Aorta (tissue), 5 donors: ENCODE measurements around the gene TMC3. TPM values are rescaled to one million over a fixed set of nuclear protein-coding genes. Genes with fewer than 3 reads are reported as not detected.
A peak's percentile ranks its signal among the peaks of the same experiment; 100 is the strongest.

Experiments
- ATAC-seq: fragments of 200-7000 bp; cut with Tn5 transposase; one replicate; pipeline ENCODE4 v1.9.1; 2022; ENCODE audit warnings: moderate library complexity; ENCODE audit not compliant: low FRiP score
- DNase-seq, 2 donors: peaks; one replicate each; pipeline ENCODE4 v3.0.0-alpha.2; 2020
- H3K27ac ChIP-seq, 2 donors: one replicate each; pipeline ENCODE4 v1.5.1; 2013; ENCODE audit warnings: low read length in 2 of 2, mild to moderate bottlenecking in 2 of 2, moderate library complexity in 2 of 2, control low read depth in 1 of 2, inconsistent platforms in 1 of 2, low read depth in 1 of 2
- H3K27me3 ChIP-seq, 2 donors: one replicate each; pipeline ENCODE4 v1.6.1; 2013; ENCODE audit warnings: control low read depth in 1 of 2, low read length in 1 of 2, mild to moderate bottlenecking in 1 of 2, moderate library complexity in 1 of 2; ENCODE audit not compliant: insufficient read depth in 2 of 2, control insufficient read depth in 1 of 2
- H3K36me3 ChIP-seq, 2 donors: one replicate each; pipeline ENCODE4 v1.6.1; 2013; ENCODE audit warnings: control low read depth in 1 of 2, low read length in 1 of 2, mild to moderate bottlenecking in 1 of 2; ENCODE audit not compliant: insufficient read depth in 2 of 2, control insufficient read depth in 1 of 2
- H3K4me1 ChIP-seq, 2 donors: one replicate each; pipeline ENCODE4 v1.6.1; 2013; ENCODE audit warnings: low read length in 2 of 2, control low read depth in 1 of 2, mild to moderate bottlenecking in 1 of 2, moderate library complexity in 1 of 2; ENCODE audit not compliant: insufficient read depth in 2 of 2, control insufficient read depth in 1 of 2
- H3K4me3 ChIP-seq, 2 donors: one replicate each; pipeline ENCODE4 v1.5.1; 2013; ENCODE audit warnings: low read length in 2 of 2, control low read depth in 1 of 2, mild to moderate bottlenecking in 1 of 2
- H3K9me3 ChIP-seq: one replicate; pipeline ENCODE4 v1.6.1; 2013; ENCODE audit warnings: mild to moderate bottlenecking, low read length; ENCODE audit not compliant: control insufficient read depth
- WGBS, 2 donors: extraction: QIAGEN DNeasy Blood & Tissue Kit; methylation state at CpG; one replicate each; pipeline ENCODE4 v1.1.7; 2013; 5-methylcytosine and 5-hydroxymethylcytosine counted together
- intact Hi-C, 2 donors: fragments of 100-400 bp; cut with DNase I; formaldehyde crosslinking; loops; one replicate each; pipeline versions ENCODE4 v1.14.2 to v1.15.0; 2022
- polyA plus RNA-seq, 2 donors: library from polyadenylated mRNA; stranded (reverse); fragments of 200-250 nt; gene quantifications; one replicate each; pipeline ENCODE4 v1.2.3, GENCODE V29; 2013
- total RNA-seq, 2 donors: library from RNA; stranded (reverse); fragmentation: NEBNext Ultra II Directional; extraction: Animal tissue kit (Norgen Biotek cat#: 25700); gene quantifications; one replicate each; pipeline ENCODE4 v1.2.1, GENCODE V29; 2021
- donor health status: healthy with polysubstance abuse.
- donor health status: Bipolar disorder and iron deficiency.
- donor health status: DM: no; HTN: no; CAD: no.
- donor health status: DM: no; HTN: no; CAD: no.
- donor health status: DM: yes; HTN: yes; CAD: no.

The TMC3 gene
- total and polyA plus RNA-seq, 4 donors, result 0.81 TPM; not detected in 3

DNA sequence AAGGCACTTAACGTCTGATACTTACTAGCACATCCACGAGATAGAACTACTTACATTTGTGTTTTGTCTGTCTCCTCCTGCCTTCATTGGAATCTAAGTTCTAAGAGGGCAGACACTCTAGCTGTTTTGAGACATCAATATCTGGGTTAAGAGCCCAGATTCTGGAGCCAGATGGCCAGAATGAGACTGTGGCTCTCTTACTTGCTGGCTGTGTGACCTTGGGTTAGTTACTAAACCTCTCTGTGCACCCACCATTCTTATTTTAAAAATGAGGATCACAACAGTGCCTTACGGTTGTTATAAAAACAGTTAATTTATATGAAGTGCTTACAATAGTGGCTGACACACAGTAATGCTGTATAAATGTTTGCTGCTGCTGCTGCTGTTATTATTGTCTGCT lies 57.7 kb downstream of the TMC3 start:
- Histone ChIP-seq H3K36me3 (peaks cover 2 to 3% of the 10 kb centered on the region in 2 donors), H3K4me1 (no peaks in the 10 kb centered on the region), H3K9me3 (no peaks in the 10 kb centered on the region), H3K27me3 (no peaks in the 10 kb centered on the region), H3K27ac (no peak overlapping the region), H3K4me3 (no peak overlapping the region)
- WGBS, 2 donors, result 89 to 92% methylated on average over 3 of the region's 3 CpGs
- intact Hi-C loops, result no loop called here
- DNase-seq (no peak), ATAC-seq (no peak)

DNA sequence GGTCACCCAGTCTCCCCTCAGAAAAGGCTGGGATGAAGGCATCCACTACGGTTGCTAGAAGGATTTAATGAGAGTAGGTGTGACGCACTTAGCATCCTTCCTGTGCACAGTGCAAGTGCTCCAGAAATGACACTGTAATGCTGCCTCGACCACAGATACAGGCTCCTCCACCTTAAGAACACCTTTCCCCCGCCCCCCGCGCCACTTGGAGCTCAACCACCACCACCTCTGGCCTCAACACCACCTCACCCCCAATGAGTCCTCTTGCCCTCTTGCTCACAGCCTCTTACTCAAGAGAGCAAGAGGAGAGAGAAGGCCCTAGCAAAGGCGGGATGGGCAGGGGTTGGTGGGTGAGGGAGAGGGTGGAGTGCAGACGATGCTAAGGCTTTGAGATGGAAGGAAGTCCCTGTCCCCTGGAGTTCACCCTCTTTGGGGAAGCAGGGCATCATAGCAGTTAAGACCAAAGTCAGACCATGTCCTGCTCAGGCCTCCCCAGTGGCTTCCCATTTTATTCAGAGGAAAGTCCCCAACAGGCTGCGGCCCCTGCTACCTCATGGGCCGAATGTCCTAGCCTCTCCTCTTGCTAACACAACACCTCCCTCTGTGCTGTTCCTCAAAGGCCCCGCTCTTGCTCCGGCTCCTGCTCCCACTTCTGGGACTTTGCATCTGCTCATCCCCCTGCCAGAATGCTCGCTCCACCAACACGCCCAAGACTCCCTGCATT lies 58.4 kb downstream of the TMC3 start:
- Histone ChIP-seq H3K36me3 (peaks cover 2 to 3% of the 10 kb centered on the region in 2 donors), H3K9me3 (no peaks in the 10 kb centered on the region), H3K27ac (no peak overlapping the region), H3K4me3 (no peak overlapping the region), H3K4me1 (no peaks in the 10 kb centered on the region), H3K27me3 (no peaks in the 10 kb centered on the region)
- no peak for ATAC-seq
- intact Hi-C loops, result no loop called here
- DNase-seq, result peak in 1 of 2 donors; percentile 42
- 93 to 96% methylated on average over 14 of the region's 14 CpGs for WGBS, 2 donors

DNA sequence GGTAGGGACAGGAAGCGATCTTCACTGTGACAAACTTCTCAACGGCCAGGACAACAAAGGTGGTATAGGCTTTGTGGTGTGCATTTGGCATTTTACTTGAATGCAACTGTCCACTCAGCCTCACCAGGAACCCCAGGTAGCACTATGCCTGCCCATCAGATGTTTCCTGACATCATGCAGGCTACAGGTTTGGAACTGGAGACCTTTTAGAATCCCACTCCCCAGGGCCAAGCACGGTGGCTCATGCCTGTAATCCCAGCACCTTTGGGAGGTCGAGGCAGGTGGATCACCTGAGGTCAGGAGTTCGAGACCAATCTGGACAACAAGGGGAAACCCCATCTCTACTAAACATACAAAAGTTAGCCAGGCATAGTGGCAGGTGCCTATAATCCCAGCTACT lies 59.6 kb downstream of the TMC3 start:
- no peak overlapping the region for H3K4me3 ChIP-seq
- WGBS, 2 donors, result 92 to 94% methylated on average over 5 of the region's 5 CpGs
- intact Hi-C loops, result no loop called here
- DNase-seq, result no peak
- no peak for ATAC-seq
- no peaks in the 10 kb centered on the region for H3K27me3 ChIP-seq
- no peaks in the 10 kb centered on the region for H3K4me1 ChIP-seq
- no peaks in the 10 kb centered on the region for H3K9me3 ChIP-seq
- H3K36me3 ChIP-seq, result peaks cover 0 to 2% of the 10 kb centered on the region in 2 donors
- no peak overlapping the region for H3K27ac ChIP-seq

DNA sequence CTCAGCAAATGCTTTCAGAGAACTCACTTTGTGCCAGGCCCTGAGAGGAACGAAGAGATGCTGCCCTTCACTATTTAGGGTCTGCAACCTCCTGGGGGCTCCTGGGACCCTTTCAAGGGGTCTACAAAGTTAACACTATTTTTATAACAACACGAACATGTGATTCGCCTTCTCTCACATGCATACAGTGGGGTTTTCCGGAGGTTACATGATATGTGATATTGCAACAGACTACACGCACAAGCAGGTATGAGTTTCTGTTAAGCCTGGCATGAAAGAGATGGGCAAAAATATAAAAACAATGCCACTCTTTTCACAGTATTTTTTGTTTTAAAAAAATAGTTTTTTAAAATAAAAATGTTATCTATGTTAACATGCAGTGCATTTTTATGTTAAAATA lies 60.3 kb downstream of the TMC3 start:
- ATAC-seq (no peak), DNase-seq (no peak)
- Histone ChIP-seq H3K4me3 (no peak overlapping the region), H3K27ac (peak overlapping the region in 1 of 2 donors; percentile 15), H3K36me3 (peaks cover 0 to 2% of the 10 kb centered on the region in 2 donors), H3K9me3 (no peaks in the 10 kb centered on the region), H3K27me3 (no peaks in the 10 kb centered on the region), H3K4me1 (no peaks in the 10 kb centered on the region)
- intact Hi-C loops, result loop anchor here in 1 of 2 donors (1.0 kb wide), 1 partner anchor 11 kb away; the partner anchor contains the start of gene STARD5
- 86 to 87% methylated on average over 5 of the region's 5 CpGs for WGBS, 2 donors

DNA sequence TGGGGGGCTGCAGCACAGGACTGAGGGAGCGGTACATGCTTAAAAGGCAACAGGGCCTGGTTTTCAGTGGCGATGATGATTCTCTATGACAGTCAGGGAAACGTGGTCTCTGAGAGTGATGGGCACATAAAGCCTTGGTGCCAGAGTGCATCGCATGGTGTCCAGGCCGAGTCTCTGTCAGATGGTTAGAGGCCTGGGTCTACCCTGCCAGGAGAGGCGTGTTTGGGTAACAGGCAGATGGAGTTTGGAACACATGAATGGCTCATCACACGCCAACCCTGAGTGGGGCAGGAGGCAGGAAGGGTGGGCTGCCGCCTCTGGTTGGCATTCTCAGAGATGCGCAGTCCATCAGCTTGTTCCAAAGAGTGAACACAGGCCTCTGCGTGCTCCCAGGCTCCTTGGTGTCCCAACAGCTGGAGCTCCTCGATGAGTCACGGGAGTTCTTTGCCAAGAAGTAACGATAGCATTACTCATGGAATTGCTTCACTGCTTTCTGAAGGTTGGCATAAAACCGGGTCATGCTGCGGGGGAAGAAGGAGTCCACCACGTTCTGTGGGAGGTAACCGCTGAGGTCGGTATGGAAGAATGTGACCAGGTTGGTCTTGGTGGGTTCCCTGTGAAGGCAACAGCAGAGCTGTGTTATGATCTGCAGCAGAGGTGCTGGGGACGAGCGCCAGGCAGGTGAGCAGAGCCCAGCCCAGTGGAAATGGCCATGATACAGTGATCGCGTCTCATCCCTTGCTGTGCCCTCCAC lies 61.0 kb downstream of the TMC3 start:
- DNase-seq, result peak; percentile 88 to 90
- Histone ChIP-seq H3K4me3 (no peak overlapping the region), H3K4me1 (no peaks in the 10 kb centered on the region), H3K36me3 (peaks cover 0 to 2% of the 10 kb centered on the region in 2 donors), H3K27ac (peak overlapping the region in 1 of 2 donors; percentile 29), H3K9me3 (no peaks in the 10 kb centered on the region), H3K27me3 (no peaks in the 10 kb centered on the region)
- peak; percentile 88 for ATAC-seq
- WGBS, 2 donors, result 35 to 36% methylated on average over 22 of the region's 22 CpGs
- intact Hi-C loops, result loop anchor here in 1 of 2 donors (1.0 kb wide), 1 partner anchor 11 kb away; the partner anchor contains the start of gene STARD5

DNA sequence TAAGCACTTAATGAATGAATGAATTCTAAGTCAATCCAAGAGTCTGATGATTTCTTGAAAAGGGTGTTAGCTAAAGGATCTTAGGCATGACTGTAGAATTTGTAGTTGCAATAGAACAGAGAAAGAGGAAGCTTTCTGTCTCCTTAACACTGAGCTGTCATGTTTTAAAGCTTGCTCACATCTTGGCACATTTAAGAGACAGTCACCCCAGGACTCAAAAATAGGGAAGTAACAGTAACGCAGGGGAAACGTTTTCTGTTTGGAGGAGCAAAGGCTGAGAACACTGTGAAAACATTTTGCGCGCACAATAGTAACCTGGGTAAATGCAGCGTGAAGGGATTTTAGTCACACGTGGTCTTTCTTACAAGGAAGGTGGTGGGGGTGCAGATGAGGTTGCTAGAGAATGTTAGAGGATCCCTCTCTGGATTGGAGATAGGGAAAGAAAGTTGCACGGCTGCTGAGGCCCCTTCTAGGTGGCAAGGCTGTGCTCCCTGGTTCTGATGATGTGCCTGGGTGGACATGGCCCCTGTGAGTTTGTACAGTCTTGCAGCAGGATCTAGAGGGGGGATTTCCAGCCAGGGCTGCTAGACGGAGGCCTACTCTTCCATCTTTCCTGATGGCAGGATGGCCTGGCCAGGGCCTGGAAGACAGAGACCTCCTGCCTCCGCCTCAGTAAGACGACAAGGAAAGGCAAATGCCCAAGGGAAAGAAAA lies 62.1 kb downstream of the TMC3 start:
- no peaks in the 10 kb centered on the region for H3K27me3 ChIP-seq
- no peaks in the 10 kb centered on the region for H3K4me1 ChIP-seq
- no peak overlapping the region for H3K4me3 ChIP-seq
- DNase-seq (peak in 1 of 2 donors; percentile 47), ATAC-seq (no peak)
- H3K36me3 ChIP-seq, result no peaks in the 10 kb centered on the region
- 87 to 90% methylated on average over 10 of the region's 10 CpGs for WGBS, 2 donors
- H3K27ac ChIP-seq, result no peak overlapping the region
- intact Hi-C loops, result no loop called here
- H3K9me3 ChIP-seq, result no peaks in the 10 kb centered on the region

DNA sequence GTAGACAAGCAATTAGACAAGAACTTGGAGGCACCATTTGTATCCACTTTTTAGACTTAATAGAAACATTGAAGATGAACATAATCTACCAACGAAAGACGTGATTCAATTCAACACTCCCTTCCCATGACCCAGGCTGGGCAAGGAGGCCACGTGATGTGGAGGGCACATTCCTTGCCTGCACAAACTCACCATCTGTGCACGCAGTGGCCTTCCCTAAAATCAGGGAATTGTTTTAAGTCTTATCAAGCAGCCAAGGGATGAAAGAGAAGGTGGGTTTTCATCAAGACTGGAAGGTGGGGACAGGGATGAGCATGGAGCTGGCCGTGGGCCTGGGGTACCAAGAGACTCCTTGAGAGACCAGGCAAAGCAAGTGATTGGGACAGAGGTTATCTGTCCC lies 63.5 kb downstream of the TMC3 start:
- H3K36me3 ChIP-seq, result no peaks in the 10 kb centered on the region
- H3K27ac ChIP-seq, result no peak overlapping the region
- H3K9me3 ChIP-seq, result no peaks in the 10 kb centered on the region
- no peak for ATAC-seq
- no peak overlapping the region for H3K4me3 ChIP-seq
- H3K4me1 ChIP-seq, result no peaks in the 10 kb centered on the region
- intact Hi-C loops, result no loop called here
- no peak for DNase-seq
- no peaks in the 10 kb centered on the region for H3K27me3 ChIP-seq
- WGBS, 2 donors, result 97% methylated on average over 5 of the region's 5 CpGs

DNA sequence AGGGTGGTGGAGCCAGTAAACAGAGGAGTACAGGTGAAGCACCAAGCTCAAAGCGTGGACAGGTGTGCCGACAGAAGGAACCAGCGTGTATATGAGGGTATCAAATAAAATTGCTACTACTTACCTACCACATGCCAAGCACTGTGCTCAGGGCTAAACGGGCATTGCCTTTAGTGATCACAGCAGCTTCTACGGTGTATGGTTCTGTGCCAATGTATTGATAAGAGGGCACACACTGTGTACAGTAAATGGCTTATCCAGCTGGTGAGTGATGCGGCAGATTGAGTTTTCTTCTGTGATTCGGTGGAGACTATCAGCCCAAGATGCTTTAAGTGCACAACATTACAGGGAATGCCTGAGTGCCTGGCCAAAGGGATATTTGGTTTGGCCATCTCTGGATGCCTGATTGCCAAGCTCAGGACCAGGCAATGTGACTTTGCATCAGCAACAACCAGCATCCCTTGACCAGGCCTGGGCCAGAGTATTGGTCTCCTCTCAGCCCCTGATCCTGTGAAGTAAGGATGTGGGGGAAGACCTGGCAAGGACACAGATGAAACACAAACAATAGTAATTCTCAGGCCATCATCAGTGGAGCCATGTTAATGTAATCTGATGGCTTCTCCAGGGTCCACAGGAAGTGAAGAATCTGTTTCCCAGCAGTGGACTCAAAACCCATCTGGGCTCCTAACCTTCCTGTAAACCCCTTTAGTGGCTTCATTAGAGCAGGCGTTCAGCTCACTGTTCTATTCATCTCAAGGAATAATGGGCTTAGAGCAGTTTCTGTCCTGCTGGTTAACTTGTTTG lies 64.2 kb downstream of the TMC3 start:
- Histone ChIP-seq H3K27me3 (no peaks in the 10 kb centered on the region), H3K36me3 (no peaks in the 10 kb centered on the region), H3K4me1 (no peaks in the 10 kb centered on the region), H3K27ac (no peak overlapping the region), H3K9me3 (no peaks in the 10 kb centered on the region), H3K4me3 (no peak overlapping the region)
- DNase-seq, result peak in 1 of 2 donors; percentile 56
- ATAC-seq, result no peak
- intact Hi-C loops, result loop anchor here in 1 of 2 donors (5.0 kb wide), 1 partner anchor 32 kb away; no protein-coding TSS in a partner anchor
- WGBS, 2 donors, result 51 to 53% methylated on average over 8 of the region's 8 CpGs
